Thyroid gland (tissue), 4 donors: ENCODE results near the gene COX10. TPM values are rescaled to one million over a fixed set of nuclear protein-coding genes. Genes with fewer than 3 reads are reported as not detected.

Experiments
- DNase-seq, 2 donors: peaks; one replicate each; pipeline ENCODE4 v3.0.0-alpha.2; 2019
- H3K27ac ChIP-seq, 3 donors: fragments of 200-600 bp; sonication (generic); 1 replicate in 2 of 3; 2 replicates in 1 of 3; pipeline ENCODE4 v1.5.1; 2016 to 2019; ENCODE audit warnings: mild to moderate bottlenecking in 1 of 3, moderate library complexity in 1 of 3
- H3K27me3 ChIP-seq: fragments of 200-600 bp; sonication (generic); one replicate; pipeline ENCODE4 v1.5.1; 2019
- H3K36me3 ChIP-seq, 2 donors: fragments of 200-600 bp; sonication (generic); one replicate each; pipeline ENCODE4 v1.5.1; 2016 to 2019
- H3K4me1 ChIP-seq, 2 donors: fragments of 200-600 bp; sonication (generic); one replicate each; pipeline ENCODE4 v1.5.1; 2017 to 2019
- H3K4me3 ChIP-seq, 3 donors: fragments of 200-600 bp; sonication (generic); replicated peaks in 1 of 3; 1 replicate in 2 of 3; 2 replicates in 1 of 3; pipeline ENCODE4 v1.5.1; 2016; ENCODE audit warnings: mild to moderate bottlenecking in 1 of 3
- H3K9me3 ChIP-seq: fragments of 200-600 bp; sonication (generic); one replicate; pipeline ENCODE4 v1.5.1; 2017
- POLR2A ChIP-seq, 2 donors: fragments of 450-650 bp; IDR thresholded peaks; one replicate each; pipeline ENCODE4 v1.6.1; 2017; ENCODE audit warnings: antibody characterized with exemption in 2 of 2, mild to moderate bottlenecking in 2 of 2, moderate library complexity in 1 of 2
- WGBS, 2 donors: methylation state at CpG; one replicate each; pipeline ENCODE4 v1.1.5; 2017; 5-methylcytosine and 5-hydroxymethylcytosine counted together
- intact Hi-C: fragments of 100-400 bp; cut with DNase I; formaldehyde crosslinking; loops from one replicate; pipeline ENCODE4 v1.15.1; 2023
- total RNA-seq, 4 donors: library from RNA; depleted of rRNA; stranded (reverse); fragments of >200 nt; gene quantifications; one replicate each; pipeline ENCODE4 v1.2.3, GENCODE V29; 2016
- TF ChIP-seq, protein P1 (sequence below), 6 experiments: fragments of 200-600 bp in 3 of 6; fragments of 450-650 bp in 3 of 6; sonication (generic) in 3 of 6; IDR thresholded peaks; one replicate each; pipeline ENCODE4 v1.5.1; 2016 to 2019; ENCODE audit warnings: antibody characterized with exemption in 6 of 6, mild to moderate bottlenecking in 2 of 6, inconsistent platforms in 1 of 6, moderate library complexity in 1 of 6

COX10 gene
- total RNA-seq, 4 donors from 2014 or later, result 33.1 to 43.5 (median 34.5) TPM

DNA sequence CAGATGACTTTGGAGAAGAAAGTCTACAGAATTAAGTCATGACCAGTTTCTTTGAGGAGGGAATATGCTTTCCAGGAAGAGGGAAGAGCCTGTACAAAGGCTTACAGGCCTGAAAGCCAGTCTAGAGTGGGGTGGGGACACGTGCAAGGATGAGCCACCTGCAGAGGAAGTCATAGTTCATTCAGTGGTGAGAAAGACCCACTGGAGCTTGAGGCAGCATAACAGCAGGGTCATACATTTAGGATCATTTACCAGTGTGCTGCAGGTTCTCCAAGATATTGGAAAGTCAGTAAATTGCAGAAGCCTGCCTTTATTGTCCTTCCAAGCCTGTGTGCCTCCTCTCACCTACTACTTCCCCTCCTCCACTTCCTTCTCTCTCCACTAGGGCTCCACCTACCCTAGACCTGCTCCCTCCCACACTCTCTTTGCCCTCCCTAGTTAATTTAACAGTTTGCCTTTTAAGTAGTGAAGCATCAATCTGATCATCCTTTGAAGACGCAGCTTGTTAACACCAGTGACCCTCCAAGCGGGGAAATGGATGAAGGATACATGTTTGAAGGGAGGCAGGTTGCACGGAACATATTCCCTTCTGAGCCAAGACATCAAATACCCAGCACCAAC lies 127.2 kb downstream of the COX10 start:
- no peaks in the 10 kb centered on the region for H3K36me3 ChIP-seq
- DNase-seq, result no peak
- no peak overlapping the region for H3K27ac ChIP-seq
- no peak for TF ChIP-seq POLR2A (IDR thresholded peaks at IDR 0.05)
- TF ChIP-seq, protein P1, sequence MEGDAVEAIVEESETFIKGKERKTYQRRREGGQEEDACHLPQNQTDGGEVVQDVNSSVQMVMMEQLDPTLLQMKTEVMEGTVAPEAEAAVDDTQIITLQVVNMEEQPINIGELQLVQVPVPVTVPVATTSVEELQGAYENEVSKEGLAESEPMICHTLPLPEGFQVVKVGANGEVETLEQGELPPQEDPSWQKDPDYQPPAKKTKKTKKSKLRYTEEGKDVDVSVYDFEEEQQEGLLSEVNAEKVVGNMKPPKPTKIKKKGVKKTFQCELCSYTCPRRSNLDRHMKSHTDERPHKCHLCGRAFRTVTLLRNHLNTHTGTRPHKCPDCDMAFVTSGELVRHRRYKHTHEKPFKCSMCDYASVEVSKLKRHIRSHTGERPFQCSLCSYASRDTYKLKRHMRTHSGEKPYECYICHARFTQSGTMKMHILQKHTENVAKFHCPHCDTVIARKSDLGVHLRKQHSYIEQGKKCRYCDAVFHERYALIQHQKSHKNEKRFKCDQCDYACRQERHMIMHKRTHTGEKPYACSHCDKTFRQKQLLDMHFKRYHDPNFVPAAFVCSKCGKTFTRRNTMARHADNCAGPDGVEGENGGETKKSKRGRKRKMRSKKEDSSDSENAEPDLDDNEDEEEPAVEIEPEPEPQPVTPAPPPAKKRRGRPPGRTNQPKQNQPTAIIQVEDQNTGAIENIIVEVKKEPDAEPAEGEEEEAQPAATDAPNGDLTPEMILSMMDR (IDR thresholded peaks at IDR 0.05), result no peak
- intact Hi-C loops, result no loop called here
- 87 to 95% methylated on average over 4 of the region's 4 CpGs for WGBS, 2 donors
- H3K4me3 ChIP-seq, result no peak overlapping the region
- H3K27me3 ChIP-seq, result no peaks in the 10 kb centered on the region
- peaks cover 6 to 12% of the 10 kb centered on the region in 2 donors for H3K4me1 ChIP-seq
- no peaks in the 10 kb centered on the region for H3K9me3 ChIP-seq

DNA sequence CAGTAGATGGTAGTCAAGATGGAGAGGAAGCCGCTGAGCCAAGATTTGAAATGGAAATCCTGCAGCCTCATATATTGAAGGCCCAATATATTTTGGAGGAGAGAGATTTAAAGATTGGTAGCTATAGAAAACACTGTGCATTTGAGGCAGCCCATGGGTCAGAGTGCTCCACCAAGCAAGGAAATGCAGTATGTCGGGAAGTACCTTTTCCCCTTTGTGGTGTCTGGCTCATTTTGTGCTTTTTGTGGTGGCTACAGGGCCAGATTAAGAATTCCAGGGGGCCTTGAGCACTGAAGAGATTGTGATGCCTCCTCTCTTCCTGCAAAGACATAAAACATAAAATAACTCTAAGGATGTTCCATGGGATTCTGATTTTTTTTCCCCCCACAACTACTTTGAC lies 127.8 kb downstream of the COX10 start:
- intact Hi-C loops, result no loop called here
- peak overlapping the region in 1 of 3 donors; percentile 68 for H3K27ac ChIP-seq

DNA sequence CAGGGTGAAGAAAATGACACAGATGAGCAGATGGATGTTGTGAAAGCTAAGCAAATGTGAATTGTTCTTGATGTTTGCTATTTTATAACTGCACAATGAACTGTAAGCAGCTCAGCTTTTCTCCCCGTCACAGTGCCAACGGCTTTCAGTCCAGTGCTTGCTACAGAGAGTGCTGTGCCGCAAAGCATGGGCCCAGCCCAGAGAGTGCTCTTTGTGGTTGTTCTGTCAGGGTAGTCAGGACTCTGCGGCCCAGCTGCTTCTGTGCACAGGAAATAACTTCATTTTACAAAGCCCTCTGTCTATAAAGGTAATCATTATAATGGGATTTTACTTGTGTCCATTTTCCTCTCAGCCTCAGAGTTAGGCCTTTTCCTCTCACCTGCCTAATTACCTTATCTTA lies 128.3 kb downstream of the COX10 start:
- Histone ChIP-seq H3K9me3 (no peaks in the 10 kb centered on the region), H3K4me3 (no peak overlapping the region), H3K27ac (peak overlapping the region in 2 of 3 donors; percentile 39 to 68), H3K4me1 (peaks cover 6 to 13% of the 10 kb centered on the region in 2 donors), H3K27me3 (no peaks in the 10 kb centered on the region), H3K36me3 (no peaks in the 10 kb centered on the region)
- 42 to 83% methylated on average over 4 of the region's 4 CpGs for WGBS, 2 donors
- TF ChIP-seq POLR2A (IDR thresholded peaks at IDR 0.05), result no peak
- TF ChIP-seq, protein P1 (IDR thresholded peaks at IDR 0.05), result no peak
- DNase-seq, result no peak
- intact Hi-C loops, result no loop called here

More for the DNA sequence above, 127.8 kb downstream of the COX10 start:
- Histone ChIP-seq H3K9me3 (no peaks in the 10 kb centered on the region), H3K4me1 (peaks cover 6 to 13% of the 10 kb centered on the region in 2 donors), H3K36me3 (no peaks in the 10 kb centered on the region), H3K27me3 (no peaks in the 10 kb centered on the region), H3K4me3 (no peak overlapping the region)
- no peak for TF ChIP-seq POLR2A (IDR thresholded peaks at IDR 0.05)
- TF ChIP-seq, protein P1 (IDR thresholded peaks at IDR 0.05), result no peak
- WGBS, 2 donors, result 85 to 91% methylated on average over 2 of the region's 2 CpGs
- DNase-seq, result no peak

DNA sequence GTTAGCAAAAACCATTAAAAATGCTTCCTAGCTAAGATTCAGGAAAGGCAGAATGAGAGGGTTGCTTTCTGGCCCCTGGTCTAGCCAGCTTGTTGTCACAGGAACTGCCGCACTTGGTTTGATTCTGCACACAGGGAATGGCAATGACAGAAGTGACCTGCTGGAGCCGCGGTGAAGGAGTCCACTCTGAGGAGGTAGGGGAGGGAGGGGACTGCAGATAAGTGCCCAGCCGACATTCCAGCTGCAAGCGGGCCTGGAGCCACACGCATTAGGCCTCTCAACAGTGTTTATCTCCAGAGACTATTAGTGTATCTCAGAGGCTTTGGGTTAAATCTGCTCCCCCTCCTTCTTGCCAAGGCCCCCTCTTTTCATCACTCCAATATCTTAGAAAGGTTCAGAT lies 128.7 kb downstream of the COX10 start:
- H3K9me3 ChIP-seq, result no peaks in the 10 kb centered on the region
- DNase-seq, result peak; percentile 83 to 86
- intact Hi-C loops, result no loop called here
- no peak for TF ChIP-seq POLR2A (IDR thresholded peaks at IDR 0.05)
- TF ChIP-seq, protein P1 (IDR thresholded peaks at IDR 0.05), result peak in 4 of 6 experiments; percentile 22 to 38 (median 32)
- no peak overlapping the region for H3K4me3 ChIP-seq
- H3K27me3 ChIP-seq, result no peaks in the 10 kb centered on the region
- peak overlapping the region in 2 of 3 donors; percentile 39 to 68 for H3K27ac ChIP-seq
- 25 to 41% methylated on average over 6 of the region's 6 CpGs for WGBS, 2 donors
- no peaks in the 10 kb centered on the region for H3K36me3 ChIP-seq
- H3K4me1 ChIP-seq, result peaks cover 6 to 13% of the 10 kb centered on the region in 2 donors

DNA sequence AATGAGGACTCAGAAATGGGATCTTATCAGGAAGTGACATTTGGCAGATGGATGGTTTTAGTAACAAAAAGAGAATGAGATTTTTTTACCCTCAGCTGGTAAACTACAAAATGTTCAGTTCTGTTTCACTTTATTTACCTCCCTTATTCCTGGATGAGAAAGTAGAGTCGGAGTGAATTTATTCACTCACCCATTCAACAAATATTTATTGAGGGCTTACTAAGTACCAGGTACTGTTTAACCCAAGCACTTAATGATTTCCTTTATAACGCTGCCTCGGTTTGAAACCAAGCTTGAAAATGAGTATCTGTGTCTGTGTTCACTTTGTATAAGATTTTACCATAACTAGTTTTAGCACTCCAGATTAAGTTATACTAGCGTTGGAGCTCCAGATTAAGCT lies 129.3 kb downstream of the COX10 start:
- Histone ChIP-seq H3K9me3 (no peaks in the 10 kb centered on the region), H3K4me3 (no peak overlapping the region), H3K27me3 (no peaks in the 10 kb centered on the region), H3K36me3 (no peaks in the 10 kb centered on the region), H3K27ac (peak overlapping the region in 1 of 3 donors; percentile 68), H3K4me1 (peaks cover 6 to 13% of the 10 kb centered on the region in 2 donors)
- TF ChIP-seq, protein P1 (IDR thresholded peaks at IDR 0.05), result no peak
- TF ChIP-seq POLR2A (IDR thresholded peaks at IDR 0.05), result no peak
- WGBS, 2 donors, result 88 to 91% methylated on average over 4 of the region's 4 CpGs
- no peak for DNase-seq
- intact Hi-C loops, result no loop called here
